Testis (tissue), 3 donors: ENCODE results near the gene ZFAND6. TPM values are rescaled to one million over a fixed set of nuclear protein-coding genes. Genes with fewer than 3 reads are reported as not detected.

Source experiments
- DNase-seq: peaks from one replicate; pipeline ENCODE4 v3.0.0-alpha.2; 2019
- H3K27ac ChIP-seq, 2 donors: fragments of 200-600 bp; sonication (generic); one replicate each; pipeline ENCODE4 v1.5.1; 2019
- H3K27me3 ChIP-seq: fragments of 200-600 bp; sonication (generic); one replicate; pipeline ENCODE4 v1.5.1; 2019
- H3K36me3 ChIP-seq: fragments of 200-600 bp; sonication (generic); one replicate; pipeline ENCODE4 v1.5.1; 2017; ENCODE audit warnings: low read depth; ENCODE audit errors: missing control alignments
- H3K4me1 ChIP-seq: fragments of 200-600 bp; sonication (generic); one replicate; pipeline ENCODE4 v1.5.1; 2019
- H3K4me3 ChIP-seq, 2 donors: fragments of 200-600 bp; sonication (generic); one replicate each; pipeline ENCODE4 v1.5.1; 2017 to 2019
- H3K9me3 ChIP-seq: fragments of 200-600 bp; sonication (generic); one replicate; pipeline ENCODE4 v1.5.1; 2017
- CTCF ChIP-seq, 3 experiments: fragments of 450-650 bp in 2 of 3; fragments of 200-600 bp in 1 of 3; sonication (generic) in 1 of 3; IDR thresholded peaks; one replicate each; pipeline ENCODE4 v1.5.1; 2016 to 2019; ENCODE audit warnings: antibody characterized with exemption in 3 of 3, mild to moderate bottlenecking in 2 of 3, moderate library complexity in 1 of 3
- POLR2A ChIP-seq: fragments of 450-650 bp; IDR thresholded peaks from one replicate; pipeline ENCODE4 v1.6.1; 2017; ENCODE audit warnings: antibody characterized with exemption, mild to moderate bottlenecking, moderate library complexity
- WGBS, 2 donors: methylation state at CpG; one replicate each; pipeline ENCODE4 v1.1.5; 2018; 5-methylcytosine and 5-hydroxymethylcytosine counted together
- intact Hi-C: fragments of 100-400 bp; cut with DNase I; formaldehyde crosslinking; loops from one replicate; pipeline ENCODE4 v1.15.1; 2023; ENCODE audit warnings: low total_unique reads
- polyA plus RNA-seq: library from polyadenylated mRNA; stranded (reverse); fragments of 350-450 nt; fragmentation: Illumina TruSeq; extraction: RNeasy Lipid Tissue Mini Kit (QIAGEN cat#74804); gene quantifications from one replicate; pipeline ENCODE4 v1.2.3, GENCODE V29; 2014; ENCODE audit warnings: low read depth, low replicate concordance; ENCODE audit not compliant: insufficient read depth
- total RNA-seq, 2 donors: library from RNA; depleted of rRNA; stranded (reverse); fragments of >200 nt; gene quantifications; one replicate each; pipeline ENCODE4 v1.2.3, GENCODE V29; 2016

Gene ZFAND6
- total and polyA plus RNA-seq, 3 donors from 2014 or later = 220 to 255 (median 251) TPM

- intact Hi-C loops = no loop called here
- Histone ChIP-seq H3K4me1 (no peaks in the 10 kb centered on the region), H3K27me3 (no peaks in the 10 kb centered on the region), H3K4me3 (no peak overlapping the region), H3K27ac (no peak overlapping the region), H3K36me3 (no peaks in the 10 kb centered on the region), H3K9me3 (no peaks in the 10 kb centered on the region)
- TF ChIP-seq CTCF (IDR thresholded peaks at IDR 0.05) (no peak), POLR2A (no peak)
- DNase-seq = no peak
- 81 to 89% methylated on average over 3 of the region's 3 CpGs for WGBS, 2 donors
These were observed 38.7 kb upstream of the ZFAND6 start for GRCh38 chr15:80020731-80021130.

- no peaks in the 10 kb centered on the region for H3K36me3 ChIP-seq
- WGBS, 2 donors = 92 to 96% methylated on average over 3 of the region's 3 CpGs
- H3K9me3 ChIP-seq = no peaks in the 10 kb centered on the region
- intact Hi-C loops = no loop called here
- DNase-seq = no peak
- no peak overlapping the region for H3K4me3 ChIP-seq
- no peaks in the 10 kb centered on the region for H3K27me3 ChIP-seq
- no peak for TF ChIP-seq CTCF (IDR thresholded peaks at IDR 0.05)
- TF ChIP-seq POLR2A = no peak
- no peak overlapping the region for H3K27ac ChIP-seq
- H3K4me1 ChIP-seq = no peaks in the 10 kb centered on the region
These were observed 33.2 kb upstream of the ZFAND6 start for GRCh38 chr15:80026310-80026709.

- no peaks in the 10 kb centered on the region for H3K9me3 ChIP-seq
- 95 to 100% methylated on average over 4 of the region's 4 CpGs for WGBS, 2 donors
- intact Hi-C loops = no loop called here
These were observed 32.7 kb upstream of the ZFAND6 start for GRCh38 chr15:80026754-80027153.

GRCh38 chr15:80028937-80029336, 30.5 kb upstream of the ZFAND6 start:
- intact Hi-C loops = no loop called here
- TF ChIP-seq POLR2A (no peak), CTCF (IDR thresholded peaks at IDR 0.05) (no peak)

More at GRCh38 chr15:80026754-80027153, 32.7 kb upstream of the ZFAND6 start:
- H3K27me3 ChIP-seq = no peaks in the 10 kb centered on the region
- no peak overlapping the region for H3K4me3 ChIP-seq
- no peak for DNase-seq
- no peaks in the 10 kb centered on the region for H3K36me3 ChIP-seq
- H3K27ac ChIP-seq = no peak overlapping the region
- TF ChIP-seq POLR2A = no peak
- TF ChIP-seq CTCF (IDR thresholded peaks at IDR 0.05) = no peak
- H3K4me1 ChIP-seq = no peaks in the 10 kb centered on the region

DNA sequence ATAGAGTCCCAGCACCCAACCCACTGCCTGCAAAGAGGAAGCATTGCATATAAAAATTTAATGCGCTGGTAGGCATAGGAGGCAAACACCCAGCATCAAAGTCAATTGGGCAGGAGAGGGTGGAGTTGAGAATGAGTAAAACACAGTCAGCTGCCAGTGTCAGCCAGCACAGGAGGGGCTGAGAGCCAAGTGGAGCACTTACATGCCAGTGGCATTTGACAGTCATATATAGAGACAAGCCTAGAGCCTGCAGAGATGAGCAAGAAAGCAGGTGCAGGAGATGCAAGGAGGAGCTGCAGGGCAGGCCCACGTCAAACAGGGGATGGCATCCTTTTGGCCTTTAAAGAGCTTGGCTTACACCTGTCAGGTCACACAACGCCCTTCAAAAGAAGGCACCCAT, 27.6 kb upstream of the ZFAND6 start:
- no peaks in the 10 kb centered on the region for H3K36me3 ChIP-seq
- no peak overlapping the region for H3K27ac ChIP-seq
- peaks cover 5% of the 10 kb centered on the region for H3K4me1 ChIP-seq
- intact Hi-C loops = no loop called here
- TF ChIP-seq POLR2A (no peak), CTCF (IDR thresholded peaks at IDR 0.05) (no peak)
- 74 to 79% methylated on average over 3 of the region's 3 CpGs for WGBS, 2 donors
- no peaks in the 10 kb centered on the region for H3K27me3 ChIP-seq
- no peaks in the 10 kb centered on the region for H3K9me3 ChIP-seq
- DNase-seq = no peak
- H3K4me3 ChIP-seq = no peak overlapping the region

More at GRCh38 chr15:80028937-80029336, 30.5 kb upstream of the ZFAND6 start:
- H3K27me3 ChIP-seq = no peaks in the 10 kb centered on the region
- no peak overlapping the region for H3K4me3 ChIP-seq
- H3K9me3 ChIP-seq = no peaks in the 10 kb centered on the region
- no peak overlapping the region for H3K27ac ChIP-seq
- no peaks in the 10 kb centered on the region for H3K36me3 ChIP-seq
- no peak for DNase-seq
- 80 to 83% methylated on average over 2 of the region's 2 CpGs for WGBS, 2 donors
- no peaks in the 10 kb centered on the region for H3K4me1 ChIP-seq
